HG03095 (cell line): ENCODE measurements around the gene PRR27.
"Not testable (repeated sequence)": the region's sequence is repeated elsewhere in the genome, so short reads cannot be mapped to it uniquely, and the experiment has no call there.

Source experiments
- ATAC-seq: cut with Tn5 transposase; IDR thresholded peaks from one replicate; pipeline ENCODE4 v1.9.1; 2021; ENCODE audit warnings: moderate library complexity; ENCODE audit not compliant: unreplicated experiment

Gene PRR27

GRCh38 chr4:70196857-70197256, 42.8 kb downstream of the PRR27 start:
- no peak for ATAC-seq

- no peak for ATAC-seq
Observed at GRCh38 chr4:70197842-70198241, 43.8 kb downstream of the PRR27 start.

GRCh38 chr4:70203601-70204000, 49.6 kb downstream of the PRR27 start:
- no peak for ATAC-seq

- not testable (repeated sequence) for ATAC-seq
Observed at GRCh38 chr4:70212752-70213151, 58.7 kb downstream of the PRR27 start.
